MM.1S (cell line): Measurements from ENCODE around the gene ZNF558.

Experiments used
- EZH2 ChIP-seq: fragments of 300-600 bp; sonication (generic); optimal IDR thresholded peaks from 2 replicates; pipeline ENCODE3; 2017; ENCODE audit warnings: low read depth, mild to moderate bottlenecking, antibody characterized with exemption, low read length, mixed read lengths
- EZH2phosphoT487 ChIP-seq: fragments of 300-600 bp; sonication (generic); IDR thresholded peaks from 2 replicates; pipeline ENCODE4 v1.6.1; 2018; ENCODE audit warnings: antibody characterized with exemption, low read length
- TF ChIP-seq, protein P1 (sequence below): fragments of 300-600 bp; sonication (generic); IDR thresholded peaks from 2 replicates; pipeline ENCODE4 v1.5.1; 2016; ENCODE audit warnings: antibody characterized with exemption, low read length, mixed read lengths

DNA sequence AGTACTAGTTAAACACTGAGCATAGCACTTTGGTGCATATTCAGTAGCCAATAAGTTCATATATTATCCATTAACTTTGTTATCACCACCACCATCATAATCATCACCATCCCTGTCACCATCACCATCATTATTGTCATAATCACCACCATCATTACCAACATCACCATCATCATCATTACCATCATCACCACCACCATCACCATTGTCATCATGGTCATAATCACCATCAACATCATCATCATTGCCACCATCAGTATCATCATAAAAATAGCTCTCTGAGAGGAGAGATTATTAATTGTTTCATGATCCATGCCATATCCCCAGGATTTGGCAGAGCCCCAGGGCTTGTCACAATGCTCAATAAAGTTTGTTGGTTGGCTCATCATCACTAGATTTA lies 49.4 kb upstream of the ZNF558 start:
- TF ChIP-seq, protein P1, sequence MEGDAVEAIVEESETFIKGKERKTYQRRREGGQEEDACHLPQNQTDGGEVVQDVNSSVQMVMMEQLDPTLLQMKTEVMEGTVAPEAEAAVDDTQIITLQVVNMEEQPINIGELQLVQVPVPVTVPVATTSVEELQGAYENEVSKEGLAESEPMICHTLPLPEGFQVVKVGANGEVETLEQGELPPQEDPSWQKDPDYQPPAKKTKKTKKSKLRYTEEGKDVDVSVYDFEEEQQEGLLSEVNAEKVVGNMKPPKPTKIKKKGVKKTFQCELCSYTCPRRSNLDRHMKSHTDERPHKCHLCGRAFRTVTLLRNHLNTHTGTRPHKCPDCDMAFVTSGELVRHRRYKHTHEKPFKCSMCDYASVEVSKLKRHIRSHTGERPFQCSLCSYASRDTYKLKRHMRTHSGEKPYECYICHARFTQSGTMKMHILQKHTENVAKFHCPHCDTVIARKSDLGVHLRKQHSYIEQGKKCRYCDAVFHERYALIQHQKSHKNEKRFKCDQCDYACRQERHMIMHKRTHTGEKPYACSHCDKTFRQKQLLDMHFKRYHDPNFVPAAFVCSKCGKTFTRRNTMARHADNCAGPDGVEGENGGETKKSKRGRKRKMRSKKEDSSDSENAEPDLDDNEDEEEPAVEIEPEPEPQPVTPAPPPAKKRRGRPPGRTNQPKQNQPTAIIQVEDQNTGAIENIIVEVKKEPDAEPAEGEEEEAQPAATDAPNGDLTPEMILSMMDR = no peak
- TF ChIP-seq EZH2phosphoT487 = no peak
- TF ChIP-seq EZH2 = no peak
